ENCODE measurements around the gene ZNF366.

Gene ZNF366

DNA sequence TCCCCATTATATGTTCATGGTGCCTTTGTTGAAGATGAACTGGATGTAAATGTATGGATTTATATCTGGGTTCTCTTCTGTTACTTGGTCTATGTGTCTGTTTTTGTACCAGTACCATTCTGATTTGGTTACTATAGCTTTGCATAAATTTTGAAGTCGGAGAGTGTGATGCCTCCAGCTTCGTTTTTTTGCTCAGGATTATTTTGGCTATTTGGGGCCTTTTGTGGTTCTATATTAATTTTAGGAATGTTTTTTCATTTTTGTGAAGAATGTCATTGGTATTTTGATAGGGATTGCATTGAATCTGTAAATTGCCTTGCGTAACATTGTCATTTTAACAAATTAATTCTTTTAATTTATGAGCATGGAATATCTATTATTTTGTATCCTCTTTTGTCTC is 36.6 kb upstream of the ZNF366 start:
- TF ChIP-seq, protein P1, sequence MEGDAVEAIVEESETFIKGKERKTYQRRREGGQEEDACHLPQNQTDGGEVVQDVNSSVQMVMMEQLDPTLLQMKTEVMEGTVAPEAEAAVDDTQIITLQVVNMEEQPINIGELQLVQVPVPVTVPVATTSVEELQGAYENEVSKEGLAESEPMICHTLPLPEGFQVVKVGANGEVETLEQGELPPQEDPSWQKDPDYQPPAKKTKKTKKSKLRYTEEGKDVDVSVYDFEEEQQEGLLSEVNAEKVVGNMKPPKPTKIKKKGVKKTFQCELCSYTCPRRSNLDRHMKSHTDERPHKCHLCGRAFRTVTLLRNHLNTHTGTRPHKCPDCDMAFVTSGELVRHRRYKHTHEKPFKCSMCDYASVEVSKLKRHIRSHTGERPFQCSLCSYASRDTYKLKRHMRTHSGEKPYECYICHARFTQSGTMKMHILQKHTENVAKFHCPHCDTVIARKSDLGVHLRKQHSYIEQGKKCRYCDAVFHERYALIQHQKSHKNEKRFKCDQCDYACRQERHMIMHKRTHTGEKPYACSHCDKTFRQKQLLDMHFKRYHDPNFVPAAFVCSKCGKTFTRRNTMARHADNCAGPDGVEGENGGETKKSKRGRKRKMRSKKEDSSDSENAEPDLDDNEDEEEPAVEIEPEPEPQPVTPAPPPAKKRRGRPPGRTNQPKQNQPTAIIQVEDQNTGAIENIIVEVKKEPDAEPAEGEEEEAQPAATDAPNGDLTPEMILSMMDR (IDR thresholded peaks at IDR 0.05) = no peak

DNA sequence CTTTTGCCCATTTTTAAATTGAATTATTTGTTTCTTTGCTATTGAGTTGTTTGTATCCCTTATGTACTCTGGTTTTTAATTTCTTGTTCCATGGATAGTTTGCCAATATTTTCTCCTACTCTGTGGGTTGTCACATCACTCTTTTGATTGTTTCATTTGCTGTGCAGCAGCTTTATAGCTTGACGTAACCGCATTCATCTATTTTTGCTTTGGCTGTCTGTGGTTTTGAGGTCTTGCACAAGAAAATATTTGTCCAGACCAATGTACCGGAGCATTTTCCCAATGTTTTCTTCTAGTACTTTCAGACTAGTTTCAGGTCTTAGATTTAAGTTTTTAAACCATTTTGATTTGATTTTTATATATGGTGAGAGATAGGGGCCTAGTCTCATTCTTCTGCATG is 36.2 kb upstream of the ZNF366 start:
- TF ChIP-seq, protein P1 (IDR thresholded peaks at IDR 0.05) = no peak

DNA sequence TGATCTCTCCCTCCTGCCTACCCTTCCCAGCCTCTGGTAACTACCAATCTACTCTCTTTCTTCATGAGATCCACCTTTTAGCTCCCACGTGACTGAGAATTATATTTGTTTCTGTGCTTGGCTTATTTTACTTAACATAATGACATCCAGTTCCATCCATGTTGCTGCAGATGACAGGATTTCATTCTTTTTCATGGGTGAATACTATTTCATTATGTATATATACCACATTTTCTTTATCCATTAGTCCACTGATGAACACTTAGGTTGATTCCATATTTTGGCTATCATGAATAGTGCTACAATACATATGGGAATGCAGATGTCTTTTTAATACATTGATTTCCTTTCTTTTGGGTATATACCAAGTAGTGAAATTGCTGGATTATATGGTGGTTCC is 35.5 kb upstream of the ZNF366 start:
- TF ChIP-seq, protein P1 (IDR thresholded peaks at IDR 0.05) = no peak

DNA sequence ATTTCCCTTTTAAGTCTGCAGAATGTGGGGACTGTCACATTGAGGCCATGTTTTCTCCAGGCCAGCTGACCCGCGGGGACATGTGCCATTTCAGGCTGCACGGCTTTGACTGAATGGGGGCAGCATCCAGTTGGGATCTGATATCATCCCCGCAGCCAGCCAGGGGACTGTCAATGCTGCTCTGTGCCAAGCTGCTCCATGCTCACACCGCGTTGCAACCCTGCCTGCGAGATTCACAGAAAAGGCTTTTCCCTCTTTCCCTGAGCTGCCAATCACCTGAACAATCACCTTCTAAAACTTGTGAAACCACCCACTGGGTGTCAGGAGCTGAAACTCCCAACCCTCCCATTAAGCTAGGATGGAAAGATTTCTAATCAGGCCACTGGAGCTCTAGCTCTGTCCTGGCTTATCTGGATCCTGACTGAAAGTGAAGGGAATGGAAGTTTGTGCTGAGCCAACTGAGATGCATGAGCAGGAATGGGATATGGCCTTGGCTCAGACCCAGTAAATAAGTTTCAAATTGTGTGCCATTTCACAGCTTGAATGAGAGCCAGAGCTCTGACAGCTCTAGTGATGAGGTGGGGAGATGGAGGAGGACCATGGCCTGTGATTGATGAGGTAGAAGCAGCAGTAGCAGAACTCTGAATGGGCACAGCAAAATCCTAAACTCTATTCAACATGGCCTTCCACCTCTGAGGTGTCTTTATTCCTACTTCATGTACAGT is 34.5 kb upstream of the ZNF366 start:
- TF ChIP-seq, protein P1 (IDR thresholded peaks at IDR 0.05) = no peak

DNA sequence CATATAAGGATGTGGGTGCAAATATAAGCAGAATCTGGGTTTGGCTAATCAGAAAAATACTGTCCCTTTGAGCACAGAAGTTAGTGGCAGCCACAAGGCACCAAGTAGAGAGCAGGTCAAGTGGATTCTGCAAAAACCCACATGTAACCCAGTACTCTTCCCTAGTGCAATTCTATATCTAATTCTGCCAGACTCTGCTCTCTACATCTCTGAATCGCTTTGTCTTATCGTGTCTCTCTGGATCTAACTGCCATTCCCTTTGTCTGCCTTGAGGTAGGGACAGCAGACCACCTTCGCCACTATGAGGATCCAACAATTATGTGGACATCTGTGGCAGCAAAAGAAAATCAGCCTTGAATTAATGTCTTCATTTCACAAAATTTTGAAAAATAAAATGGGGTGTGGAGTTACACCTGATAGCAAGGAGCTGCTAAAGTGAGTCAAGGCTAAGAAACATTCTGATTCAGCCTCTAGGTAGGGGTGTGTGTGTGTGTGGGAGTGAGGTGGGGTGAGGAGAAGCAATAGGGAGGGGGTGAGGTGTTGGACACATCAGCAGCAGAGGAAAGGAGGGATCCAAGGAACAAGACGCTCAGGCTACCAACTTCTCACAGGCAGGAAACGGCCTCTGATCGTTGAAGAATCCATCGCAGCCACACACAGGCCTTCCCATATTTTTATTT is 33.7 kb upstream of the ZNF366 start:
- TF ChIP-seq, protein P1 (IDR thresholded peaks at IDR 0.05) = no peak

DNA sequence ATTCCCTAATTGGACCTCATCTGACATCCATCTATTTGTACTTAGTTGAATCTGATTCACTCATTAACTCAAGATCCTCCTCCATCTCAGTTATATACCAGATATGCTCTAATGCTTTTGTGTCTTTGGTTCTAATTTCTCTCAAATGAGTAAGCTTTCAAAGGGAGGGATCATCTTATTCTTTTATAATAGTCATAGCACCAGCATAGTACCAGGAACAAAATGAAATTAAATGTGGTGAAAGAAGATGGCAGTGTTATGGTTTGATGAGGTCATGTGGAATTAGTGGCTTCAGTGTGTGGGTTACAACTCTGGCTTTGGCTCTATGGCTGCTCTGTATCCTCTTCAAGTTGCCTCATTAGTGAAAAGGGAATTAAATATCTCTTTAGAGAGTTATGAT is 32.5 kb upstream of the ZNF366 start:
- TF ChIP-seq, protein P1 (IDR thresholded peaks at IDR 0.05) = no peak

DNA sequence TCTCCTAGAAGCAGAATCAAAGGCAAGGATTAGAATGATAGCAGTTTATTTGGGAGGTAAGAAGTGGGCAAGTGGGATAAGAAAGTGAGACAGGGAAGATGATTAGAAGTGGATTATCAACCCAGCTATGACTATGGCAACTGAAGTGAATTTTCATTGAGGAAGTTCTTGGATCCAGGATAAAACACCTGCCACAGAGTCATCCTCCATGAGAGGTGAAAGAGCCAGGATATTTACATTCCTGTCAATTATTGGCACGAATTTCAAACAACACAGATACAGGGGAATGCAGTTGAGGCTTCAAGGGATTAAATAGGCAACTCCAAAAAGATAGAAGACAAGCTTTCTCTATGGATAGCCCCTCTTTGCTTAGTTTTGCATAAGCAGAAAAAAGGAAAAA is 31.8 kb upstream of the ZNF366 start:
- TF ChIP-seq, protein P1 (IDR thresholded peaks at IDR 0.05) = no peak
